ENCODE results near the gene OR52W1. TPM values are rescaled to one million over a fixed set of nuclear protein-coding genes. Genes with fewer than 3 reads are reported as not detected.

Gene OR52W1
- total RNA-seq, result not detected in 2 replicates

- Mint-ChIP-seq H3K36me3 (ENCODE audit: low read depth) (peaks cover 6% of the 10 kb centered on the region), H3K9me3 (no peaks in the 10 kb centered on the region), H3K27ac (no peak within 1 kb of the TSS), H3K4me3 (no peak within 1 kb of the TSS), H3K27me3 (ENCODE audit: insufficient read depth) (peaks cover 3% of the 10 kb centered on the region), H3K4me1 (ENCODE audit: low read depth) (peaks cover 41% of the 10 kb centered on the region)
- no peak for DNase-seq (ENCODE audit: low spot score)
- intact Hi-C loops (cut with micrococcal nuclease), result no loop called here
These were observed at the start of gene OR52W1 for GRCh38 chr11:6199174-6199810. TSS of gene OR52W1 (plus strand) at chr11:6199224. CDS start at chr11:6199224, 0 bp downstream.

DNA sequence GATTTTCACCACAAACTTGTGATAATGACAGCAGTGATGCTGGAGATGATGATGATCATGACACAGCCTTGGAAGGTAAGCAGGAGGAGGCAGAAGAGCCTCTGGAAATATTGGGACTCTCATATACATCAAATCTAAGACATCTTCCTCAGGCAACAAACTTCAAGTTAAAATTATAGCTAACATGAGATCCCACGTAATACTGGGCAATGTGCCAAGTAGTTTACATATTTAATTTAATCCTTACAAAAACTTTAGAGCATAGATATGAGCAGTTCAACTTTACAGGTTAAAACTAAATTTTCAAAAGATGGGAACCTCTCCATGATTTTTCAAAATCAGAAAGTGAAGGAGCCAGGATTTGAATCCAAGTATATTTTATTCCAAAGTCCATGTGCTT lies 47.9 kb upstream of the OR52W1 start:
- peaks cover 4% of the 10 kb centered on the region for H3K9me3 Mint-ChIP-seq

GRCh38 chr11:6152126-6152525 lies 46.9 kb upstream of the OR52W1 start:
- H3K9me3 Mint-ChIP-seq, result peaks cover 4% of the 10 kb centered on the region
- intact Hi-C loops (cut with micrococcal nuclease), result no loop called here
- H3K27me3 Mint-ChIP-seq (ENCODE audit: insufficient read depth), result peaks cover 2% of the 10 kb centered on the region
- H3K4me1 Mint-ChIP-seq (ENCODE audit: low read depth), result no peaks in the 10 kb centered on the region
- H3K4me3 Mint-ChIP-seq, result no peak overlapping the region
- no peak for DNase-seq (ENCODE audit: low spot score)
- no peaks in the 10 kb centered on the region for H3K36me3 Mint-ChIP-seq (ENCODE audit: low read depth)
- no peak overlapping the region for H3K27ac Mint-ChIP-seq

More for the DNA sequence above, 47.9 kb upstream of the OR52W1 start:
- Mint-ChIP-seq H3K27me3 (ENCODE audit: insufficient read depth) (peaks cover 2% of the 10 kb centered on the region), H3K4me1 (ENCODE audit: low read depth) (no peaks in the 10 kb centered on the region), H3K36me3 (ENCODE audit: low read depth) (no peaks in the 10 kb centered on the region), H3K27ac (no peak overlapping the region), H3K4me3 (no peak overlapping the region)
- intact Hi-C loops (cut with micrococcal nuclease), result no loop called here
- no peak for DNase-seq (ENCODE audit: low spot score)

DNA sequence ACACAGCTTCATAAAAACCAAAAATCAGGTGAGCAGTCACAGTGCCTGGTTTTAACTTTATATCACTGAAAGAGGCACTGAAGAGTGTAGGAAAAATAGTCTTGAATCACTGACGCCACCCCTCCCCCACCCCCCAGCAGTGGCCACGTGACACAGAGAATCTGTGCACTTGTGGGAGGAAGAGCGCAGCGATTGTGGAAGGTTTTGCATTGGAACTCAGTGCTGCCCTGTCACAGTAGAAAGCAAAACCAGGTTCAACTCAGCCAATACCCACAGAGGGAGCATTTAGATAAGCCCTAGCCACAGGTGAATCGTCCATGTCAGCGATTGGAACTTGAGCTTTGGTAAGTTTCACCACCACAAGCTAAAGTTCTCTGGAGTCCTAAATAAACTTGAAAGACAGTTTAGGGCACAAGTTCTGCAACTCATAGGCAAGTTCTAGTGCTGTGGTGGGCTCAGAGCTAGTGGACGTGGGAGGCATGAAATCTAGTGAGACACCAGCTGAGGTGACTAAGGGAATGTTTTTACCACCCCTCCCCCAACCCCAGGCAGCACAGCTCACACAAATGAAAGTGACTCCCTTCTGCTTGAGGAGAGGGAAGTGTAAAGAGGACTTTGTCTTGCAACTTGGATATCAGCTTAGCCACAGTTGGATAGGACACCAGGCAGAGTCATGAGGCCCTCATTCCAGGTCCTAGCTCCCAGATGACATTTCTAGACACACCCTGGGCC lies 42.2 kb upstream of the OR52W1 start:
- Mint-ChIP-seq H3K36me3 (ENCODE audit: low read depth) (no peaks in the 10 kb centered on the region), H3K9me3 (no peaks in the 10 kb centered on the region), H3K27me3 (ENCODE audit: insufficient read depth) (peaks cover 4% of the 10 kb centered on the region), H3K4me3 (no peak overlapping the region), H3K27ac (no peak overlapping the region), H3K4me1 (ENCODE audit: low read depth) (no peaks in the 10 kb centered on the region)
- no peak for DNase-seq (ENCODE audit: low spot score)
- intact Hi-C loops (cut with micrococcal nuclease), result no loop called here

- no peak within 1 kb of the TSS for H3K27ac Mint-ChIP-seq
- H3K4me3 Mint-ChIP-seq, result no peak within 1 kb of the TSS
- DNase-seq (ENCODE audit: low spot score), result no peak
These were observed 28.8 kb upstream of the OR52W1 start, which contains the start of gene OR52B2 for GRCh38 chr11:6170226-6170625. TSS of gene OR52B2 (minus strand) at chr11:6170326. CDS start at chr11:6170326, 0 bp downstream.

GRCh38 chr11:6175440-6175839 lies 23.6 kb upstream of the OR52W1 start:
- Mint-ChIP-seq H3K4me1 (ENCODE audit: low read depth) (no peaks in the 10 kb centered on the region), H3K4me3 (no peak overlapping the region)
- intact Hi-C loops (cut with micrococcal nuclease), result no loop called here

More at GRCh38 chr11:6170226-6170625, 28.8 kb upstream of the OR52W1 start, which contains the start of gene OR52B2:
- no peaks in the 10 kb centered on the region for H3K4me1 Mint-ChIP-seq (ENCODE audit: low read depth)
- peaks cover 6% of the 10 kb centered on the region for H3K27me3 Mint-ChIP-seq (ENCODE audit: insufficient read depth)
- H3K36me3 Mint-ChIP-seq (ENCODE audit: low read depth), result no peaks in the 10 kb centered on the region
- no peaks in the 10 kb centered on the region for H3K9me3 Mint-ChIP-seq
- intact Hi-C loops (cut with micrococcal nuclease), result no loop called here

DNA sequence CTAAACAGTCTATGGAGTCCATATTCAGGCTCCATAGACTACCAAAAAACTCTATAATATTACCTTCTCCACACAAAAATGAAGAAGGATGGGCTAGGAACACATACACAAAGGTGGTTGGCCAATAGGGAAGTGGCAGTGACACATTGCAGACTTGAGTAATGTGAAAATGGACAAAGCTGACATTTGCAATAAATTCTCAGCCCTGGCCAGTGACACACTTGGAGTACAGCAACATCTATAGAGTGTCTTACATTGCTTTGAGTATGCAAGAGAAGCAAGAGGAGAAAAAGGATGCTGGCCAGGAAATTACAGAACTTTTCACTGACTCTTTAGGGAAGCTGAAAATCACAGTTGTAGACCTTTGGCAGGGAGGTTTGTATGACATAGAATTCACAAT lies 7.3 kb upstream of the OR52W1 start:
- Mint-ChIP-seq H3K9me3 (no peaks in the 10 kb centered on the region), H3K36me3 (ENCODE audit: low read depth) (no peaks in the 10 kb centered on the region), H3K27me3 (ENCODE audit: insufficient read depth) (no peaks in the 10 kb centered on the region), H3K27ac (no peak overlapping the region), H3K4me1 (ENCODE audit: low read depth) (peaks cover 13% of the 10 kb centered on the region), H3K4me3 (no peak overlapping the region)
- intact Hi-C loops (cut with micrococcal nuclease), result no loop called here
- DNase-seq (ENCODE audit: low spot score), result no peak

More at GRCh38 chr11:6175440-6175839, 23.6 kb upstream of the OR52W1 start:
- no peaks in the 10 kb centered on the region for H3K36me3 Mint-ChIP-seq (ENCODE audit: low read depth)
- H3K9me3 Mint-ChIP-seq, result no peaks in the 10 kb centered on the region
- no peak overlapping the region for H3K27ac Mint-ChIP-seq
- no peak for DNase-seq (ENCODE audit: low spot score)
- peaks cover 17% of the 10 kb centered on the region for H3K27me3 Mint-ChIP-seq (ENCODE audit: insufficient read depth)

- H3K36me3 Mint-ChIP-seq (ENCODE audit: low read depth), result no peaks in the 10 kb centered on the region
- H3K27me3 Mint-ChIP-seq (ENCODE audit: insufficient read depth), result no peaks in the 10 kb centered on the region
- no peaks in the 10 kb centered on the region for H3K9me3 Mint-ChIP-seq
- no peak for DNase-seq (ENCODE audit: low spot score)
- intact Hi-C loops (cut with micrococcal nuclease), result no loop called here
- no peak overlapping the region for H3K27ac Mint-ChIP-seq
- H3K4me3 Mint-ChIP-seq, result no peak overlapping the region
- peaks cover 13% of the 10 kb centered on the region for H3K4me1 Mint-ChIP-seq (ENCODE audit: low read depth)
These were observed 4.9 kb upstream of the OR52W1 start for GRCh38 chr11:6194065-6194581.

- H3K9me3 Mint-ChIP-seq, result no peaks in the 10 kb centered on the region
- no peak for DNase-seq (ENCODE audit: low spot score)
- H3K4me3 Mint-ChIP-seq, result no peak overlapping the region
- peaks cover 20% of the 10 kb centered on the region for H3K4me1 Mint-ChIP-seq (ENCODE audit: low read depth)
- intact Hi-C loops (cut with micrococcal nuclease), result no loop called here
- peaks cover 3% of the 10 kb centered on the region for H3K36me3 Mint-ChIP-seq (ENCODE audit: low read depth)
- no peak overlapping the region for H3K27ac Mint-ChIP-seq
- H3K27me3 Mint-ChIP-seq (ENCODE audit: insufficient read depth), result peaks cover 3% of the 10 kb centered on the region
These were observed 2.6 kb upstream of the OR52W1 start for GRCh38 chr11:6196396-6196795.

DNA sequence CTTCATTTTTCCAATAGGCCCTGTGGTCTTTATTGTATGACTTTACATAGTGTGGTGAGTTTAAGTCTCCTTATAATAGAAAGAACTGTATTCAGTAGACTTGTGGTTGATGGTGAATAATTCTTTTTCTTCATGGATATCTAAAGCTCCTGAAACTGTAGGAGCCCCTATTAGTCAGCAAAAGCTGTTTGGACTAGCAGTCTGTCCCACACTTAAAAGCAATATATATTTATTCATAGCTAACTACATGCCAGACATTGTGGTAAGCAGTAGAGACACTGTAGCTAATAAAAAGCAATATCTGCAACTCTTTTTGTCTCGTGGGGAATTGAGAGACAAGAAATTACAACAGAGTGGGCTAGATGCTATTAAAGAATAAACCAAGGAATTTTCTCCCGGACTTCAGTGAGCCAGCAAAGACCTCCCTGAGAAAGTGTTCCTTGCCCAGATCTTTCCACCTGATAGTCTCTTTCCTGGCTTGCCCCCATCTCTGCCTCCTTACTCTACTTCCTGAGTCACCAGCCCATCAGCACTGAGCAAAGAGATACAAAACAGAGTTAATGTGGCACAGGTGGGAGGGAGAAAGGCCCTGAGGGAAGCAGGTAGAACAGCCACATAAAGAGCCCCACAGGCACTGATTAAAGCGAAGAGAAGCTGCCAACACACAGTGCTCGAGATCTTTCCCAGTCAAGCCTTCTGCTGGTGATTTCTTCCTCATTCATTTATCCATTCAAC lies 1.4 kb upstream of the OR52W1 start:
- no peak for DNase-seq (ENCODE audit: low spot score)
- Mint-ChIP-seq H3K27ac (peak overlapping the region; percentile 13), H3K36me3 (ENCODE audit: low read depth) (peaks cover 3% of the 10 kb centered on the region), H3K27me3 (ENCODE audit: insufficient read depth) (peaks cover 3% of the 10 kb centered on the region), H3K9me3 (no peaks in the 10 kb centered on the region), H3K4me1 (ENCODE audit: low read depth) (peaks cover 28% of the 10 kb centered on the region), H3K4me3 (no peak overlapping the region)
- intact Hi-C loops (cut with micrococcal nuclease), result no loop called here

- H3K36me3 Mint-ChIP-seq (ENCODE audit: low read depth), result peaks cover 9% of the 10 kb centered on the region
- intact Hi-C loops (cut with micrococcal nuclease), result no loop called here
- H3K4me1 Mint-ChIP-seq (ENCODE audit: low read depth), result peaks cover 44% of the 10 kb centered on the region
- DNase-seq (ENCODE audit: low spot score), result no peak
- peak overlapping the region; percentile 53 for H3K27ac Mint-ChIP-seq
- H3K4me3 Mint-ChIP-seq, result no peak overlapping the region
- H3K9me3 Mint-ChIP-seq, result no peaks in the 10 kb centered on the region
- peaks cover 3% of the 10 kb centered on the region for H3K27me3 Mint-ChIP-seq (ENCODE audit: insufficient read depth)
These were observed 2.0 kb downstream of the OR52W1 start for GRCh38 chr11:6200975-6201374.

DNA sequence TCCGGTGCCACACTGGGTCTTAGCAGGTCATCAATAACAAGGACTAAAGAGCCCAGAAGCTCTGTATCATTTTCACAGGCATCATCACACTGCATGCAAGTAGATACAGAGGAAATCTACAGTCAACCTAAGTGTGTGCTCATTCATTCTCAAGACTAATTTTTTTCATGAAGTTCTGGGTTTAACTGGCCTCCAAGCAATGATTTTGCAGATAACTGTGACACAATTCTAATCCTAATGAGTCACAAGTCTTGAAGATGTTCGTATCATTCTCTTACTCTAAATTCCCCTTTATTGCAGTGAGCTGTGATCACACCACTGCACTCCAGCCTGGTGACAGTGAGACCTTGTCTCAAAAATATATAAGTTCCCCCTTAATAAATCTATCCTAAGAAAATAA lies 2.5 kb downstream of the OR52W1 start:
- Mint-ChIP-seq H3K27me3 (ENCODE audit: insufficient read depth) (peaks cover 3% of the 10 kb centered on the region), H3K27ac (no peak overlapping the region), H3K36me3 (ENCODE audit: low read depth) (peaks cover 9% of the 10 kb centered on the region), H3K4me1 (ENCODE audit: low read depth) (peaks cover 38% of the 10 kb centered on the region), H3K4me3 (no peak overlapping the region), H3K9me3 (no peaks in the 10 kb centered on the region)
- intact Hi-C loops (cut with micrococcal nuclease), result no loop called here
- no peak for DNase-seq (ENCODE audit: low spot score)

DNA sequence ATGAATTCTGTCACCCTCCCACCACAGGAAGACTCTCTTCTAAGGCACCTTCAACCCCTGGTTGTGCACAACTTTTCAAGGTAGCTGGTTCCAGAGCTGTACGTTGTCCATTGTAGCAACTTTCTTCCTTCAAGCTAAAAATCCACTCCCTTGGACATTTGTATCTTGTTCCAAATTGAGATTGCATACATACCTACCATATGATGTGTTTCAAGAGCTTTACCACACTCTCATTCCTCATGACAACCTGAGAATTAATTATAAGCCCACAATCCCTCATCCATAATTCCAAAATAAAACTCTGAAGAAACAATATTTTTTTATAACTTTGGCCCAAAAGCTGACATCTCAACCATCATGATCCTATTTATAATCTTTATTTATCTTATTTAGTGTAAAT lies 3.0 kb downstream of the OR52W1 start:
- Mint-ChIP-seq H3K36me3 (ENCODE audit: low read depth) (peaks cover 12% of the 10 kb centered on the region), H3K27me3 (ENCODE audit: insufficient read depth) (peaks cover 3% of the 10 kb centered on the region), H3K9me3 (no peaks in the 10 kb centered on the region), H3K4me1 (ENCODE audit: low read depth) (peaks cover 36% of the 10 kb centered on the region), H3K4me3 (no peak overlapping the region), H3K27ac (no peak overlapping the region)
- intact Hi-C loops (cut with micrococcal nuclease), result no loop called here
- DNase-seq (ENCODE audit: low spot score), result no peak

All from activated T-helper 1 cell treated with anti-CD3 and anti-CD28 coated beads, Interleukin-12 subunit alpha, Interleukin-12 subunit beta, Interleukin-2, Interleukin-4 antibody, amounts not matched to agents 30 ng/mL and 10 ng/mL and 1 ng/mL, durations not matched to agents 14 hours and 24 hours and 36 hours (primary cell).